H1 (cell line): ENCODE measurements around the gene BMP2. TPM values are rescaled to one million over a fixed set of nuclear protein-coding genes. Genes with fewer than 3 reads are reported as not detected.

Experiments
- POLR2AphosphoS5 ChIP-seq: IDR thresholded peaks from 2 replicates; pipeline ENCODE4 v1.6.1; 2011; ENCODE audit warnings: low read depth, low read length
- polyA plus RNA-seq, 7 experiments: library from polyadenylated mRNA; depleted of rRNA in 3 of 7; stranded (reverse) in 5 of 7; unstranded in 2 of 7; fragments of >200 nt in 5 of 7; fragments of 200-250 nt in 2 of 7; gene quantifications; 1 replicate in 5 of 7; 2 replicates in 1 of 7; 4 replicates in 1 of 7; pipeline versions ENCODE4 v1.2.1 to v1.2.3, GENCODE V29; 2011 to 2013; ENCODE audit warnings: missing spikeins in 2 of 7, mixed read lengths in 2 of 7
- total RNA-seq: library from RNA; stranded (reverse); fragmentation: NEBNext Ultra II Directional; extraction: Animal tissue kit (Norgen Biotek cat#: 25700); gene quantifications from 2 replicates; pipeline ENCODE4 v1.2.1, GENCODE V29; 2021
- TF ChIP-seq, protein P1 (sequence below): fragments of 300-600 bp; sonication (generic); IDR thresholded peaks from 2 replicates; pipeline ENCODE4 v1.7.1; 2012; ENCODE audit warnings: low read length, moderate library complexity, mild to moderate bottlenecking, inconsistent platforms; ENCODE audit not compliant: insufficient replicate concordance

The BMP2 gene
- total and polyA plus RNA-seq, 2 of the 8 experiments (the other 6 are each of a cell fraction or from before 2014, with no cell fraction given): 1.8 to 3.6 TPM

DNA sequence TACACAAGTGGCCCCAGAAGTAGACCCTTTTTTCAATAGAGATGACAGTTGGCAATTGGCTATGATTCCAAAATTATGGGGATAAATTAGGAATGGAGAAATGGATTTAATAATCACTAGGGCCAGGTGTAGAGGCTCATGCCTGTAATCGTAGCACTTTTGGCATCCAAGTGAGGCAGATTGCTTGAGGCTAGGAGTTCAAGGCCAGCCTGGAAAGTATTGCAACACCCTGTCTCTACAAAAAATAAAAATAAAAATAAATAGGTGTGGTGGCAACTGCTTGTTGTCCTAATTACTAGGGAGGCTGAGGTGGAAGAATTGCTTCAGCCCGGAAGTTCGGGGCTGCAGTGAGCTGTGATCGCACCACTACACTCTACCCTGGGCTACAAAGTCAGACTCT is 60.0 kb downstream of the BMP2 start (continued):
- TF ChIP-seq POLR2AphosphoS5: no peak
- TF ChIP-seq, protein P1, sequence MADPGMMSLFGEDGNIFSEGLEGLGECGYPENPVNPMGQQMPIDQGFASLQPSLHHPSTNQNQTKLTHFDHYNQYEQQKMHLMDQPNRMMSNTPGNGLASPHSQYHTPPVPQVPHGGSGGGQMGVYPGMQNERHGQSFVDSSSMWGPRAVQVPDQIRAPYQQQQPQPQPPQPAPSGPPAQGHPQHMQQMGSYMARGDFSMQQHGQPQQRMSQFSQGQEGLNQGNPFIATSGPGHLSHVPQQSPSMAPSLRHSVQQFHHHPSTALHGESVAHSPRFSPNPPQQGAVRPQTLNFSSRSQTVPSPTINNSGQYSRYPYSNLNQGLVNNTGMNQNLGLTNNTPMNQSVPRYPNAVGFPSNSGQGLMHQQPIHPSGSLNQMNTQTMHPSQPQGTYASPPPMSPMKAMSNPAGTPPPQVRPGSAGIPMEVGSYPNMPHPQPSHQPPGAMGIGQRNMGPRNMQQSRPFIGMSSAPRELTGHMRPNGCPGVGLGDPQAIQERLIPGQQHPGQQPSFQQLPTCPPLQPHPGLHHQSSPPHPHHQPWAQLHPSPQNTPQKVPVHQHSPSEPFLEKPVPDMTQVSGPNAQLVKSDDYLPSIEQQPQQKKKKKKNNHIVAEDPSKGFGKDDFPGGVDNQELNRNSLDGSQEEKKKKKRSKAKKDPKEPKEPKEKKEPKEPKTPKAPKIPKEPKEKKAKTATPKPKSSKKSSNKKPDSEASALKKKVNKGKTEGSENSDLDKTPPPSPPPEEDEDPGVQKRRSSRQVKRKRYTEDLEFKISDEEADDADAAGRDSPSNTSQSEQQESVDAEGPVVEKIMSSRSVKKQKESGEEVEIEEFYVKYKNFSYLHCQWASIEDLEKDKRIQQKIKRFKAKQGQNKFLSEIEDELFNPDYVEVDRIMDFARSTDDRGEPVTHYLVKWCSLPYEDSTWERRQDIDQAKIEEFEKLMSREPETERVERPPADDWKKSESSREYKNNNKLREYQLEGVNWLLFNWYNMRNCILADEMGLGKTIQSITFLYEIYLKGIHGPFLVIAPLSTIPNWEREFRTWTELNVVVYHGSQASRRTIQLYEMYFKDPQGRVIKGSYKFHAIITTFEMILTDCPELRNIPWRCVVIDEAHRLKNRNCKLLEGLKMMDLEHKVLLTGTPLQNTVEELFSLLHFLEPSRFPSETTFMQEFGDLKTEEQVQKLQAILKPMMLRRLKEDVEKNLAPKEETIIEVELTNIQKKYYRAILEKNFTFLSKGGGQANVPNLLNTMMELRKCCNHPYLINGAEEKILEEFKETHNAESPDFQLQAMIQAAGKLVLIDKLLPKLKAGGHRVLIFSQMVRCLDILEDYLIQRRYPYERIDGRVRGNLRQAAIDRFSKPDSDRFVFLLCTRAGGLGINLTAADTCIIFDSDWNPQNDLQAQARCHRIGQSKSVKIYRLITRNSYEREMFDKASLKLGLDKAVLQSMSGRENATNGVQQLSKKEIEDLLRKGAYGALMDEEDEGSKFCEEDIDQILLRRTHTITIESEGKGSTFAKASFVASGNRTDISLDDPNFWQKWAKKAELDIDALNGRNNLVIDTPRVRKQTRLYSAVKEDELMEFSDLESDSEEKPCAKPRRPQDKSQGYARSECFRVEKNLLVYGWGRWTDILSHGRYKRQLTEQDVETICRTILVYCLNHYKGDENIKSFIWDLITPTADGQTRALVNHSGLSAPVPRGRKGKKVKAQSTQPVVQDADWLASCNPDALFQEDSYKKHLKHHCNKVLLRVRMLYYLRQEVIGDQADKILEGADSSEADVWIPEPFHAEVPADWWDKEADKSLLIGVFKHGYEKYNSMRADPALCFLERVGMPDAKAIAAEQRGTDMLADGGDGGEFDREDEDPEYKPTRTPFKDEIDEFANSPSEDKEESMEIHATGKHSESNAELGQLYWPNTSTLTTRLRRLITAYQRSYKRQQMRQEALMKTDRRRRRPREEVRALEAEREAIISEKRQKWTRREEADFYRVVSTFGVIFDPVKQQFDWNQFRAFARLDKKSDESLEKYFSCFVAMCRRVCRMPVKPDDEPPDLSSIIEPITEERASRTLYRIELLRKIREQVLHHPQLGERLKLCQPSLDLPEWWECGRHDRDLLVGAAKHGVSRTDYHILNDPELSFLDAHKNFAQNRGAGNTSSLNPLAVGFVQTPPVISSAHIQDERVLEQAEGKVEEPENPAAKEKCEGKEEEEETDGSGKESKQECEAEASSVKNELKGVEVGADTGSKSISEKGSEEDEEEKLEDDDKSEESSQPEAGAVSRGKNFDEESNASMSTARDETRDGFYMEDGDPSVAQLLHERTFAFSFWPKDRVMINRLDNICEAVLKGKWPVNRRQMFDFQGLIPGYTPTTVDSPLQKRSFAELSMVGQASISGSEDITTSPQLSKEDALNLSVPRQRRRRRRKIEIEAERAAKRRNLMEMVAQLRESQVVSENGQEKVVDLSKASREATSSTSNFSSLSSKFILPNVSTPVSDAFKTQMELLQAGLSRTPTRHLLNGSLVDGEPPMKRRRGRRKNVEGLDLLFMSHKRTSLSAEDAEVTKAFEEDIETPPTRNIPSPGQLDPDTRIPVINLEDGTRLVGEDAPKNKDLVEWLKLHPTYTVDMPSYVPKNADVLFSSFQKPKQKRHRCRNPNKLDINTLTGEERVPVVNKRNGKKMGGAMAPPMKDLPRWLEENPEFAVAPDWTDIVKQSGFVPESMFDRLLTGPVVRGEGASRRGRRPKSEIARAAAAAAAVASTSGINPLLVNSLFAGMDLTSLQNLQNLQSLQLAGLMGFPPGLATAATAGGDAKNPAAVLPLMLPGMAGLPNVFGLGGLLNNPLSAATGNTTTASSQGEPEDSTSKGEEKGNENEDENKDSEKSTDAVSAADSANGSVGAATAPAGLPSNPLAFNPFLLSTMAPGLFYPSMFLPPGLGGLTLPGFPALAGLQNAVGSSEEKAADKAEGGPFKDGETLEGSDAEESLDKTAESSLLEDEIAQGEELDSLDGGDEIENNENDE: no peak
